Inferior parietal cortex (tissue), 1 donor: ENCODE data around the gene NME7.
"Not testable (repeated sequence)": the region's sequence is repeated elsewhere in the genome, so short reads cannot be mapped to it uniquely, and the experiment has no call there.

Source experiments
- DNase-seq: peaks from one replicate; pipeline ENCODE4 v3.0.0-alpha.2; 2016; ENCODE audit errors: extremely low spot score

The NME7 gene

DNA sequence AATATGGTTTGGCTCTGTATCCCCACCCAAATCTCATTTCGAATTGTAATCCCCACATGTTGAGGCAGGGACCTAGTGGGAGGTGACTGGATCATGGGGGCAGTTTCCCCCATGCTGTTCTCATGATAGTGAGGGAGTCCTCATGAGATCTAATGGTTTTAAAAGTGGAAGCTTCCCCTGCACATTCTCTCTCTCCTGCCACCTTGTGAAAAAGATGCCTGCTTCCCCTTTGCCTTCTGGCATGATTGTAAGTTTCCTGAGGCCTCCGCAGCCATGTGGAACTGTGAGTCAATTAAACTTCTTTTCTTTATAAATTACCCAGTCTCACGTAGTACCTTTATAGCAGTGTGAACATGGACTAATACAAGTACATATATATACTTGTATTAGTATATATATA, 25.5 kb downstream of the NME7 start:
- not testable (repeated sequence) for DNase-seq

DNA sequence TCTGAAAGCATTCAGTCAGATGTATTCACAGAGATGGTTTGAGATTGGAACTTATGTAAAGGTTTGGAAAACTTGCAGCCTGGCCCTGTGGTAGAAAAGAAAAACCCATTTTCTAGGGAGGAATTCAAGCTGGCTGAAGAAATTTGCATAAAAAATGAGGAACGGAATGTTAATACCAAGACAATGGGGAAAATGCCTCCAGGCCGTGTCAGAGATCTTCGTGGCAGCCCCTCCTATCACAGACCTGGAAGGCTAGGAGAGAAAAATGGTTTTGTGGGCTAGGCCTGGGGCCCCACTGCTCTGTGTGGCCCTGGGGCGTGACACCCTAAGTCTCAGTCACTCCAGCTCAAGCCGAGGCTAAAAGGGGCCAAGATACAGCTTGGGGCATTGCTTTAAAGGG, 26.7 kb downstream of the NME7 start:
- DNase-seq, result no peak

DNA sequence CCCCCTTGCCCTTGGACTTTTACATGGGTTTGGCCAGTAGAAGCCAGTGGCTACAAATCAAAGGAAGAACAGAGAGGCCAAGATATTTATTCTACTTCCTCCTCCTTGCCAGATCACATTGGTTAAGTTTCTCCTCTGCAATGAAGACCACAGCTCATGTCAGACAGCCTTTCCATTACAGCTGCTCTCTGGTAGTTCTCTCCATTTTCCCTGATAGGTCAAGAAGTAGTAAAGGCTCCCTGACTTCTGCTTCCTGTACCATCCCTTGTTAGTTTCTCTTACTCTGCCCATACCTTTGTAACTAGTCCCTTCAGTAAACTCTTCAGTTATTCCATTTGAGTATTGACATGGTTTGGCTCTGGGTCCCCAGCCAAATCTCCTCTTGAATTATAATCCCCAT, 27.8 kb downstream of the NME7 start:
- no peak for DNase-seq

DNA sequence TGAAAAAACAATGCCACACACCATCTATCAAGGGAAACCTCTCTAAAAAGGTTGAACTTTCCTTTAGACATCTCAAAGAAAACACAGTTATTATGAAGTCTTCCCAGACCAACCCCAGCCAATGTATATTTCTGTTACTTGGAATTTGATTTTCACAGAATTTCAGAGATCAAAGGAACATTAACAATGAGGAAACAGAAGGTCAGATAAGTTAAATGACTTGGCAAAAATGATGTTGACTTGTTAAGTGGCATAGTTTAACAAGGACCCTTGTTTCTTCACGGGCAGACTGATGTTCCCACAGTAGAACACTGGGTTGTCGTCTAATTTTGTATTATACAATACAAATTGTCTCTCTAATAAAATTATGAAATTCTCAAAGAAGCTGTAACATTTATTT, 29.0 kb downstream of the NME7 start:
- DNase-seq, result no peak

DNA sequence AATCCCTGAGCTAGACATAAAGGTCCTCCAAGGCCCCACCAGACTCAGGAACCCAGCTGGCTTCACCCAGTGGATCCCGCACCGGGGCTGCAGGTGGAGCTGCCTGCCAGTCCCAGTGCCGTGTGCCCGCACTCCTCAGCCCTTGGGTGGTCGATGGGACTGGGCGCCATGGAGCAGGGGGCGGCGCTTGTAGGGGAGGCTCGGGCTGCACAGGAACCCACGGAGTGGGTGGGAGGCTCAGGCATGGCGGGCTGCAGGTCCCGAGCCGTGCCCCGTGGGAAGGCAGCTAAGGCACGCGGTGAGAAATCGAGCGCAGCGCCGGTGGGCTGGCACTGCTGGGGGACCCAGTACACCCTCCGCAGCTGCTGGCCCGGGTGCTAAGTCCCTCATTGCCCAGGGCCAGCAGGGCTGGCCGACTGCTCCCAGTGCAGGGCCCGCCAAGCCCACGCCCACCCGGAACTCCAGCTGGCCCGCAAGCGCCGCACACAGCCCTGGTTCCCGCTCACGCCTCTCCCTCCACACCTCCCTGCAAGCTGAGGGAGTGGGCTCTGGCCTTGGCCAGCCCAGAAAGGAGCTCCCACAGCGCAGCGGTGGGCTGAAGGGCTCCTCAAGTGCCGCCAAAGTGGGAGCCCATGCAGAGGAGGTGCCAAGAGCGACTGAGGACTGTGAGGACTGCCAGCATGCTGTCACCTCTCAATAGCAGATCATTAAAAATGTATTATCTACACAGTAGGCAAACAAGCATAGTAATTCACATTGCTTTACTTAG, 30.5 kb downstream of the NME7 start:
- DNase-seq, result not testable (repeated sequence)

DNA sequence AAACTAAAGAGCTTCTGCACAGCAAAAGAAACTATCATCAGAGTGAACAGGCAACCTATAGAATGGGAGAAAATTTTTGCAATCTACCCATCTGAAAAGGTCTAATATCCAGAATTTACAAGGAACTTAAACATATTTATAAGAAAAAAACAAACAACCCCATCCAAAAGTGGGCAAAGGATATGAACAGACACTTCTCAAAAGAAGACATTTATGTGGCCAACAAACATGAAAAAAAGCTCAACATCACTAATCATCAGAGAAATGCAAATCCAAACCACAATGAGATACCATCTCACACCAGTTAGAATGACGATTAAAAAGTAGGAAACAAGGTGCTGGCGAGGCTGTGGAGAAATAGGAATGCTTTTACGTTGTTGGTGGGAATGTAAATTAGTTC, 32.9 kb downstream of the NME7 start:
- not testable (repeated sequence) for DNase-seq

DNA sequence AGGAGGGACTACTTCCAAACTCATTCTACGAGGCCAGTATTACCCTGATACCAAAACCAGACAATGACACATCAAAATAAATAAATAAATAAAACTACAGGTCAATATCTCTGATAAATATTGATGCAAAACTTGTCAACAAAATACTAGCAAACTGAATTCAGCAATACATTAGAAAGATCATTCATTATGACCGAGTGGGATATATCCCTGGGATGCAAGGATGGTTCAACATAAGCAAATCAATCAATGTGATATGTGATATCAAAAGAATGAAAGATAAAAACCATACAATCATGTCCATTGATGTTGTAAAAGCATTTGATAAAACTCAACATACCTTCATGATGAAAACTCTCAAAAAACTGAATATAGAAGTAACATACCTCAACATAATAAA, 36.7 kb downstream of the NME7 start:
- DNase-seq, result no peak

DNA sequence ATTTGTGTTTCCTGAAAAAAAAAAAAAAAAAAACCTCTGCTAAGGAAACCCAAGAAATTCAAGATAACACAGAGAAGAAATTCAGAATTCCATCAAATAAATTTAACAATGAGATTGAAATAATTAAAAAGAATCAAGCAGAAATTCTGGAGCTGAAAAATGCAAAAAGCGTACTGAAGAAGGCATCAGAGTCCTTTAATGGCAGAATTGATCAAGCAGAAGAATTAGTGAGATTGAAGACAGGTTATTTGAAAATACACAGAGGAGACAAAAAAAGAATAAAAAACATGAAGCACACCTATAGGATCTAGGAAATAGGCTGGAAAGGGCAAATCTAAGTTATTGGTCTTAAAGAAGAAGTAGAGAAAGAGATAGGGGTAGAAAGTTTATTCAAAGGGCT, 38.2 kb downstream of the NME7 start:
- DNase-seq, result no peak

DNA sequence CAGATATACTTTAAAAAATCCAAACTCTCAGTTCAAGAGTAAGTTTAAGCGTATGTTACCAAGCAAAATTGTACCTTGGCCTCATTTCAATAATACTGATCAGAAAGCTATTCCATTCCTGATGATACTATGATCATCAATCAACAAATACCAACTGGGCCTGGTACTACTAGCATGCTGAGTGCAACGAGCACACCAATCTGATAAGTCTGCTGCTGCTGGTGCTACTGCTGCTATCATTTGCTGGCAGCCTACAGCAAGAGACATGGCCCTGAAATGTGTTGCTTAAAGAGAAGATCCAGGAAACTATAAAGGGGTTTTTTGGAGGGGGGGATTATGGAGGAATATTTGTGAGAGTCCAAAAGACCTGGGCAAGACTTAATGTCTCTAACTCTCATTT, 39.7 kb downstream of the NME7 start:
- DNase-seq, result no peak

DNA sequence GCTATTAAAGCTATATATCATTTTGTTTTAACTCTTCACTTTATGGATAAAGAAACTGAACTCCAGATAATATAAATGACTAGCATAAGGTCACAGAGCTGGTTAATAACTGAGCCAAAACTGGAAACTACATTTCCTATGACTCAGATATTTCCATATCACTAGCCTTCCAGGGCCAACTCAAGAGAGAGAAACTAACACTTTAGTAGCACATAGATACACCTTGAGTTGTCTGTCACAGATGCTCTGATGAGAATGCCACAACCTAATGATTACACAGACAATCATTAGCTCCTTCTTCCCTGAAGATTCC, 40.7 kb downstream of the NME7 start:
- DNase-seq, result no peak

DNA sequence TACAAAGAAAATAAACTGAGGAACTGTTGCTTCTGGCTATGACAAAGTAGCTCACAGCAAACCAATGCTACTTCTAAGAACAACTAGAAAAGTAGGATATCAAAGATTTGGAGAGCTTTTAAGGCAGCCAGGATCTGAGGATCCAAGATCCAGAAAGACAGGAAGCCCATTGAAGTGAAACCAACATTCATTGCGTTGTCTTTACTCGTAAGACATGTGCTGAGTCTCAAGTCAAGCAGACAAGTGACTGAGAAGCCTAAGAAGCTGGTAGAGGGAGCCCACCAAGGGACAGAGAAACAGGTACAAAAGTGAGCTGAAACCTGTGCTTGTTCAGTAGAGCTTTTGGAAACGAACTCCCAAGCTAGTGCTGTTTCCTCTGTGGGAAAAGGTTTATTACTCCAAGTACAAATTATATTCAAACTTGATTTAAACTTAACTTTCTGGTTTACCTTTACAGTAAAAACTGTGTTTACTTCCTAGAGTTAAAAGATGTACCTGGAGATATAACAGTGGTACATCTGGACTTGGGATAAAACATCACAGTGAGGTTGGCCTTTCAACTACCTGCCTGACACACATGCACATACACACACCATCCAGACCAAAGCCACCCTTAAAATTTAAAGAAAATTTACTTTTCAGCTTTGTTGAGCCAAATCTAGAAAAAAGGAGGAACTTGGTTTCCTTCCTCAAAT, 41.2 kb downstream of the NME7 start:
- no peak for DNase-seq

DNA sequence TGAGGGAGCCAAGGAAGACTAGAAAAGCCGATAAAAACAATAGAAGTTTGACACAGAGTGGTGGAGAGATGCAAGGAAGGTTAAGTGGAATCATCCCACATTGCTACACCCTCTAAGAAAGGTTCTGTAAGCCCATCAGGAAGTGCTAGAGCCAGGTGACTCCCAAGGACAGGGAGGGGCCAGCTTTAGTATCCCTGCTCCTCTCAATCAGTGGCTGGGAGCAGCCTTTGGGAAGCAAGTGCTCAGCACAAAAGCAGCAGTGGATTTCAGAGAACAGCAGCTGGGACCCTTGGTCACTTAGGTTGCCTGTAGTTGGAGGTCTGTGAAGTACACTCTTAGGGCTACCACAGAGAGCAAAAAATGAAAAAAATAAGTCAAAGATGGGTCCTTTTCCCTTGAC, 42.5 kb downstream of the NME7 start:
- no peak for DNase-seq

DNA sequence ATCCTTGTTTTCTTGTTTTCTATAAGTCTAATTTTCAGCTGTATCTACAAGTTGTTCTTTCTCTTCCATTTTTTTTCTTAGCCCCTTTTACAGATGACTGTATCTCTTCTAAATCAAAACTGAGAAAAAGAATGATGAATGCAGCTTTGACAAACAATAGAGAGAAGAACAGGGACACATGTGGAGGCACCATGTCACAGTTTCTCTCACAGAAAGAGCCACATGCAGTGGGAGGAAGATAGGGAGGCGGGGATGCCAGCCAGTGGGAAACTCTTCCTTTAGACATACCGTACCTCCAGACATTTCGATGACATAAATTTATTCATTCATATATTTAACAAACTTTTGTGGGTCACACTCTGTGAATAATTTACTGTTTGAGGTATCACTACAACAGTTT, 45.5 kb downstream of the NME7 start:
- no peak for DNase-seq

DNA sequence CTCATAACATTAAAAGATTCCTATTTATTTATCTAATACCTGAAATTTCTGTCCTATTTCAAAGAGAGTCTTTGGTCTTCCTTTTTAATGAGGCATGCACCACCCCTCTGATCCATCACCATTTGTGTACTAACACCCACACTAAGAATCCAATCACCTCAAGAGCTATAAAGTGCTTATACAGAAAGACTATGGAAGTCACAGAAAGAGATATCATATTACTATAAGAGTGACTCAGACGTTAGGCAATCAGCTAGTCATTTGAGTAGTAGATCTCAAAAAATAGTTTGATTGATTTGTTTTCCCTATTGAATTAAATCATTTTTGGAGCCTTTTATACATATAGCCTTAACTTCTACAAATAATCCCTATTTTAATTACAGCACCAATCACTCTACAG, 46.1 kb downstream of the NME7 start:
- DNase-seq, result no peak

DNA sequence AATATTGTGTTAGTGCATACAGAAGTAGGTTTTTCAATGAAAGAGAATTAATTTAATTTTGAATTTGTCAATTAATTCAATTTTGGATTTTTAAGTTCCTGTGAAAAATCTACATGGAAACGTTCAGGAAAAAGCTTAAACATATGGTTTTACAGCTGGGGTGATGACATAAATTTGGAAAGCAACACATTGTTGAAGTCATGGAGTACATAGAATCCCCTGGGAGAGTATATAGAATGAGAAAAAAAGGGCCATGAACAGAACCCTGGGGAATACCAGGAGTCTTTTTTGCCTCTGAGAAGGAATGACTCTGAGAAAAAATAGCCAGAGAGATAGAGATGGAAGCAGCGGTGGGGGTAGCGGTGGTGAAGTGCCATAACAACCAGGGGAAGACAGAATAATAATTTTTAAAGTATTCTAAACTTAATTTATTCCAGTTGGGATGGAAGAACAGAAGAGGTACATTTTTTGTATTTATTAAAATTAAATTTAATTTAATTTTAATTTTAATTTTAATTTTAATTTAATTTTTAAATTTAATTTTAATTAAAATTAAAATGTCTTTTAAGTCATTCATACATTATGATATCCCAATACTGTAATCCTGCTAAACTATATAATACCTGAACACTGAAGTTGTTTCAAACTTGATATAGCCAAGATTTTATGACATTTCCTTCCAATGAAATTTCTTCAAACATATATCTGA, 48.9 kb downstream of the NME7 start:
- no peak for DNase-seq

DNA sequence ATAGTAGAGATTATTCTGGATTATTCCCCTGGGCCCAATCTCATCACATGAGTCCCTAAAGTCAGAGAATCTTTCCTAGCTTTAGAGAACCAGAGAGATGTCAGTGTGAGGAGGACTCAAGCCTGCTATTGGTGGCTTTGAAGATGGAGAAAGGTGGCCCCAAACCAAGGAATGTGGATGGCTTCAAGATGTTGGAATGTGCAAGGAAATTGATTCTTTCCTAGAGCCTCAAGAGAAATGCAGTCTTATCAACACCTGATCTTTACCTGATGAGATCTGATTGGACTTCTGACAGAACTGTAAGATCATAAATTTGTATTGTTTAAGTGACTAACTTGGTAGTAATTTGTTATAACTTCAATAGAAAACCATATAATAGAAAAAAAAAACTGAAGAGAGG, 51.0 kb downstream of the NME7 start:
- no peak for DNase-seq

DNA sequence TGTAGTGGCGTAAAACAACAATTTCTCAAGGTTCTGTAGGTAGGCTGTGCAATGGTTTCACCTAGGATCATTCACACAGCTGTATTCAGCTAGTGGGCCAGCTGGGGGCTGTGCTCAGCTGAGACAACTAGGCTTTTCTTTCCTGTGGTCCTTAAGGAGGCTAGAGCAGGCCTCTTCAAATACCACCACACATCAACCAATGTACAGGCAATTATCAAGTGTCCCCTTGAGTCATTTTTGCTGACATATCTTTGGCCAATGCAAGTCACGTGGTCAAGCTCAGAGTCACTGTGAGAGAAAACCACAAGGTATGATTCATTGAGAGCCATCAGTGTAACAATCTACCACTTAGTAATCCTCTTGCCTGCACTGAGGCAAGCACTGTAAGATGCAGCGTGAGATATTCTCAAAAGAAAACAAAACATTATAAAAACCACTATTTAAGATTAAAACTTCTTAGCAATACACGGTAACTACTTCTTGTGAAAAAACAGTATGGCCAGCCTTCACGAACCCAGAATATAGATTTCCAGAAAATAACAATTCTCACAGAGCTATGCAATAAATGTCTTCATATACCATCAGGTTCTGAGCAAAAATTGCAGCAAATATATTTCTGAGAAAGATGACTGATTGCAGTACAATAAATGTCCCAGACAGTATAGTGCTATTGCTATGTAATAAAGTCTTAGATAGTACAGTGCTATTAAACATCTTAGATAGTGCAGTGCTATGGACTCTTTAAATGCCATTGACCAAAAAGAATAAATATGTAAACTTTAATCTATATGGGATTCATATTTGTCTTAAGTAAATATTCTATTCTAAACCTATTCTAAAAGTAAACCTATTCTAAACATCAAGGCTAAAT, 55.3 kb downstream of the NME7 start:
- DNase-seq, result peak; percentile 52

DNA sequence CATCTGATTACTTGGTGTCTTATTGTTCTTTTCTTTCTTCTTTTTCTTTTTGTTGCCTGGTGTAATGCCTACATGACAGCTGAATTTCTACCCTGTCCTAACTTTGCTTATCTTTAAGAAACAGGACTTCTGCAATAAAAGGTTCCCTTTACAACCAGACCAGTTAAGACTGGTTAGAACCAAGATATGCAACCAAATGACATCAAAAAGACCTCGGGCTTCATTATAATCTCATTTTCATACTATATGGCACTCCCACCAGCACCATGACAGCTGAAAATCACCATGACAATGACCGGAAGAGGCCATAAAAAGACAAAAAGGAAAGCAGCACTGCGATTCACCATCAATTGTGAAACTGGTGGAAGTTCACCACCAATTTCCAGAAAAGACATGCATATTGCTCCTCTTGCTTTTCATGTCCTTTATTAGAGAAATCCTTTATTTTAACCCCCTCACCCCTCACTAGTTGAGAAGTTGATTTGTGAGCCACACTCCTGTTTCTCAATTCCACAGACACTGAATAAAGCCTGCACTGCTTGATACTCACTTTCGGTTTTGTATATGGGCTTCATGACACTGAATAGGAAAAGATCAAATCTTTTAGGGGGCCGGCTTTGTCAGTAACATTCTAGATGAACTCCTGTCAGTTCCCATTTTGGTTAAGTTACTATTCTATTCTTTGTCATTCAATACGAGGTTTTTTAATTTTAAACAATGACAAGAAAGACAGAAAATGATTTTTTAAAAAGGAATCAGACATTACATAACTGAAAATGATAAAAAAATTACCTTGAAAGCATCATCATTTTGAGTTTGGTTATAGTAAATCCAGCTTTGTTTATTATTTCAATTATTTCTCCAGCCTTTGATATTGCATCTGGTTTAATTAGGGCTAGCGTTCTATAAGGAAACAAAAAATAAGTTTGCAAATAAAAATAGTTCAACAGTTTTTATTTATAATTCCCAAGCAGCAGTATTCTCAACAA, 58.1 kb downstream of the NME7 start:
- DNase-seq, result peak; percentile 45

DNA sequence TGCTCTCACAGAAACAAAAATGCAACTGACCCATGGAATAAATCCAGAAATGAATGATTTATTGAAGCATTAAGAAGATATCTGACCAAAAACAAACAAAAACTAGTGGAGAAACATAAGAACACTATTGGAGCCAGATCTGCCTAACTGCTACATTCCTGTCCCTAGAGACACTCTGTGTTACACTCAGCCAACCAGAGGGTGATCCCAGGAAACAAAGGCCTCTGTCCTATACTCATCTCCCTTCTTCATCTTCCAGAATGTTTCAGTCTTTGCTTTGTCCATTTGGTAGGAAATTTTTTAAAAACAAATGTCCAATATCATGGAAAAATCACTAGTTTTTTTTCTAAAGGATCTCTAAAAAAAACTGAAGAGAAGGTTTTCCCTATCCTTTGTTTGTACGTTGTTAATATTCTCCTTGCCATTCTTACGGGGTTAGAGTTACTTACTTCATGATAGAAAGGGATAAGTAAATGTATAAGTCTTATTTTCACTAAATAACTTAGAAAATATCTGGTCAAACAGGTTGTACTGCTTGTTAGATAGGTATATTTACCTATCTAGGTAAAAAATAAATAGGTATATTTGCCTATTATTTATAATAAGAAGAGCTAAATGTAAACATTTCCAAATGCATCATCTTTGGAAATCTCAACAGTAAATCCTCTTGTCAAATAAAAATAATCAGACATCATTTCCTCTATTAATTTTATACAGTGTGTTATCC, 59.1 kb downstream of the NME7 start:
- DNase-seq, result no peak

DNA sequence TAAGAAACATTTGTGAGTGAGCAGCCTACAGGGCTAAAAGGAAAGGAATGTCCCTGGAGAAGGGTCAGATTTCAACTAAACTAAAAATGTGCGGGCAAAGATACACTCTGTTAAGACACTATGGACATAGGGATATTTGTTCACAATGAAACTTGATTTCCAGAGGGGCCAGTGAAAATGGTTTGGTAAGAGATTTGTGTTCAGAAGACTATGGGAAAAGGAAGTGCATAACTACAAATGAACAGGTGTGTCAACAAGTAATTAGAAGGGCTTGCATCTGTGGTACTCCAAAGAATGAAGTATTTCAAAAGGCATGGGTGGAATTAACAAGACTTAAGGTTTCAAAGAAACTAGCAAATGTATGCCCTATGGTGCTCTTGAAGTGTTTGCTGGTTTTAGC, 60.4 kb downstream of the NME7 start:
- DNase-seq, result no peak
